Mesothelial cell of epicardium (in vitro differentiated cells): ENCODE measurements around the gene VPS8. TPM values are rescaled to one million over a fixed set of nuclear protein-coding genes. Genes with fewer than 3 reads are reported as not detected.

Source experiments
- DNase-seq, 2 experiments: peaks; one replicate each; pipeline ENCODE4 v3.0.0; 2021; ENCODE audit warnings: low spot score in 2 of 2; ENCODE audit not compliant: unreplicated experiment in 2 of 2
- H3K27ac Mint-ChIP-seq: 2 replicates; pipeline ENCODE4 v1.8.0; 2021; ENCODE audit warnings: mixed read lengths
- H3K27me3 Mint-ChIP-seq: 2 replicates; pipeline ENCODE4 v1.8.0; 2021; ENCODE audit warnings: low read depth, mixed read lengths
- H3K36me3 Mint-ChIP-seq: 2 replicates; pipeline ENCODE4 v1.8.0; 2021; ENCODE audit warnings: mixed read lengths
- H3K4me1 Mint-ChIP-seq: 2 replicates; pipeline ENCODE4 v1.8.0; 2021; ENCODE audit warnings: mixed read lengths
- H3K4me3 Mint-ChIP-seq: 2 replicates; pipeline ENCODE4 v1.8.0; 2021; ENCODE audit warnings: mild to moderate bottlenecking, moderate library complexity, mixed read lengths
- H3K9me3 Mint-ChIP-seq: 2 replicates; pipeline ENCODE4 v1.8.0; 2021; ENCODE audit warnings: mixed read lengths
- CTCF ChIP-seq: fragments of 200-600 bp; sonication (generic); IDR thresholded peaks from one replicate; pipeline ENCODE4 v1.5.0; 2021; ENCODE audit warnings: antibody characterized with exemption; ENCODE audit not compliant: unreplicated experiment
- total RNA-seq: library from RNA; stranded (reverse); gene quantifications from 3 replicates; pipeline ENCODE4 v1.2.1, GENCODE V29; 2021

VPS8 gene
- total RNA-seq, 1 donor from 2014 or later, result 82.4 TPM

- peaks cover 16% of the 10 kb centered on the region for H3K4me1 Mint-ChIP-seq
Observed at GRCh38 chr3:184815046-184815930, 3.3 kb downstream of the VPS8 start.

GRCh38 chr3:184816614-184817013 lies 4.6 kb downstream of the VPS8 start:
- H3K27ac Mint-ChIP-seq, result no peak overlapping the region
- no peaks in the 10 kb centered on the region for H3K9me3 Mint-ChIP-seq
- no peak for DNase-seq
- no peak overlapping the region for H3K4me3 Mint-ChIP-seq
- peaks cover 16% of the 10 kb centered on the region for H3K4me1 Mint-ChIP-seq
- H3K36me3 Mint-ChIP-seq, result peaks cover 4% of the 10 kb centered on the region
- no peaks in the 10 kb centered on the region for H3K27me3 Mint-ChIP-seq
- TF ChIP-seq CTCF, result no peak

More at GRCh38 chr3:184815046-184815930, 3.3 kb downstream of the VPS8 start:
- TF ChIP-seq CTCF, result no peak
- Mint-ChIP-seq H3K27me3 (no peaks in the 10 kb centered on the region), H3K36me3 (peaks cover 4% of the 10 kb centered on the region), H3K4me3 (no peak overlapping the region), H3K9me3 (no peaks in the 10 kb centered on the region), H3K27ac (no peak overlapping the region)
- no peak for DNase-seq

GRCh38 chr3:184820525-184820924 lies 8.6 kb downstream of the VPS8 start:
- no peak overlapping the region for H3K27ac Mint-ChIP-seq
- no peaks in the 10 kb centered on the region for H3K4me1 Mint-ChIP-seq
- H3K36me3 Mint-ChIP-seq, result peaks cover 12% of the 10 kb centered on the region
- H3K9me3 Mint-ChIP-seq, result no peaks in the 10 kb centered on the region
- H3K4me3 Mint-ChIP-seq, result no peak overlapping the region
- H3K27me3 Mint-ChIP-seq, result no peaks in the 10 kb centered on the region
- TF ChIP-seq CTCF, result no peak
- no peak for DNase-seq

- Mint-ChIP-seq H3K27ac (no peak overlapping the region), H3K36me3 (peaks cover 12% of the 10 kb centered on the region), H3K4me1 (no peaks in the 10 kb centered on the region), H3K27me3 (no peaks in the 10 kb centered on the region), H3K4me3 (no peak overlapping the region), H3K9me3 (no peaks in the 10 kb centered on the region)
- no peak for DNase-seq
- no peak for TF ChIP-seq CTCF
Observed at GRCh38 chr3:184821034-184821433, 9.1 kb downstream of the VPS8 start.

- TF ChIP-seq CTCF, result no peak
- peaks cover 12% of the 10 kb centered on the region for H3K36me3 Mint-ChIP-seq
- no peaks in the 10 kb centered on the region for H3K9me3 Mint-ChIP-seq
- H3K4me3 Mint-ChIP-seq, result no peak overlapping the region
- DNase-seq, result no peak
- H3K27ac Mint-ChIP-seq, result no peak overlapping the region
- no peaks in the 10 kb centered on the region for H3K27me3 Mint-ChIP-seq
- H3K4me1 Mint-ChIP-seq, result no peaks in the 10 kb centered on the region
Observed at GRCh38 chr3:184822081-184822480, 10.1 kb downstream of the VPS8 start.
